LHCN-M2 (cell line): ENCODE measurements around the gene CPN2. TPM values are rescaled to one million over a fixed set of nuclear protein-coding genes. Genes with fewer than 3 reads are reported as not detected.

Experiments
- DNase-seq: peaks from one replicate; pipeline ENCODE4 v3.0.0-alpha.2; 2012; ENCODE audit warnings: low read depth
- polyA plus RNA-seq: library from polyadenylated mRNA; unstranded; fragments of >200 nt; gene quantifications from one replicate; pipeline ENCODE4 v1.2.1, GENCODE V29; 2012; ENCODE audit warnings: missing spikeins
- total RNA-seq: library from RNA; depleted of rRNA; stranded (reverse); fragments of >200 nt; gene quantifications from 2 replicates; pipeline ENCODE4 v1.2.3, GENCODE V29; 2014; rRNA removed

Gene CPN2
- not detected in 2 replicates for total RNA-seq
- polyA plus RNA-seq = not detected

GRCh38 chr3:194351080-194351672 lies at the start of gene CPN2:
CPN2 (minus strand) TSS chr3:194351328; CDS start chr3:194342702, 8,626 bp downstream.
- no peak for DNase-seq

- DNase-seq = no peak
Observed at GRCh38 chr3:194399874-194400411, 48.8 kb upstream of the CPN2 start.

GRCh38 chr3:194399166-194399565 lies 48.0 kb upstream of the CPN2 start, which contains the start of gene GP5:
GP5 (minus strand) TSS chr3:194399266; CDS start chr3:194398282, 984 bp downstream.
- no peak for DNase-seq

- DNase-seq = no peak
Observed at GRCh38 chr3:194397757-194398312, 46.7 kb upstream of the CPN2 start.

GRCh38 chr3:194396859-194397756 lies 46.0 kb upstream of the CPN2 start:
- no peak for DNase-seq

- DNase-seq = no peak
Observed at GRCh38 chr3:194396539-194396858, 45.4 kb upstream of the CPN2 start.

- DNase-seq = no peak
Observed at GRCh38 chr3:194395778-194396538, 44.8 kb upstream of the CPN2 start.

- no peak for DNase-seq
Observed at GRCh38 chr3:194395212-194395611, 44.1 kb upstream of the CPN2 start.

- DNase-seq = no peak
Observed at GRCh38 chr3:194392576-194392975, 41.4 kb upstream of the CPN2 start.

GRCh38 chr3:194390835-194391234 lies 39.7 kb upstream of the CPN2 start:
- no peak for DNase-seq

GRCh38 chr3:194389269-194389668 lies 38.1 kb upstream of the CPN2 start:
- DNase-seq = no peak

GRCh38 chr3:194387926-194388418 lies 36.8 kb upstream of the CPN2 start:
- DNase-seq = no peak

GRCh38 chr3:194387276-194387675 lies 36.1 kb upstream of the CPN2 start:
- no peak for DNase-seq

GRCh38 chr3:194386648-194387047 lies 35.5 kb upstream of the CPN2 start:
- DNase-seq = no peak

- no peak for DNase-seq
Observed at GRCh38 chr3:194386066-194386465, 34.9 kb upstream of the CPN2 start.

GRCh38 chr3:194384569-194385001 lies 33.5 kb upstream of the CPN2 start:
- DNase-seq = no peak

GRCh38 chr3:194384156-194384555 lies 33.0 kb upstream of the CPN2 start:
- no peak for DNase-seq

GRCh38 chr3:194383276-194383940 lies 32.3 kb upstream of the CPN2 start:
- no peak for DNase-seq

GRCh38 chr3:194382892-194383223 lies 31.7 kb upstream of the CPN2 start:
- no peak for DNase-seq

GRCh38 chr3:194382196-194382891 lies 31.2 kb upstream of the CPN2 start:
- DNase-seq = no peak
